OCI-M2 (cell line): ENCODE data around the gene TSEN54.

Experiments
- DNase-seq: peaks from one replicate; lab custom pipeline; 2025; ENCODE audit not compliant: unreplicated experiment; lab: John Stamatoyannopoulos, UW

Gene TSEN54

DNA sequence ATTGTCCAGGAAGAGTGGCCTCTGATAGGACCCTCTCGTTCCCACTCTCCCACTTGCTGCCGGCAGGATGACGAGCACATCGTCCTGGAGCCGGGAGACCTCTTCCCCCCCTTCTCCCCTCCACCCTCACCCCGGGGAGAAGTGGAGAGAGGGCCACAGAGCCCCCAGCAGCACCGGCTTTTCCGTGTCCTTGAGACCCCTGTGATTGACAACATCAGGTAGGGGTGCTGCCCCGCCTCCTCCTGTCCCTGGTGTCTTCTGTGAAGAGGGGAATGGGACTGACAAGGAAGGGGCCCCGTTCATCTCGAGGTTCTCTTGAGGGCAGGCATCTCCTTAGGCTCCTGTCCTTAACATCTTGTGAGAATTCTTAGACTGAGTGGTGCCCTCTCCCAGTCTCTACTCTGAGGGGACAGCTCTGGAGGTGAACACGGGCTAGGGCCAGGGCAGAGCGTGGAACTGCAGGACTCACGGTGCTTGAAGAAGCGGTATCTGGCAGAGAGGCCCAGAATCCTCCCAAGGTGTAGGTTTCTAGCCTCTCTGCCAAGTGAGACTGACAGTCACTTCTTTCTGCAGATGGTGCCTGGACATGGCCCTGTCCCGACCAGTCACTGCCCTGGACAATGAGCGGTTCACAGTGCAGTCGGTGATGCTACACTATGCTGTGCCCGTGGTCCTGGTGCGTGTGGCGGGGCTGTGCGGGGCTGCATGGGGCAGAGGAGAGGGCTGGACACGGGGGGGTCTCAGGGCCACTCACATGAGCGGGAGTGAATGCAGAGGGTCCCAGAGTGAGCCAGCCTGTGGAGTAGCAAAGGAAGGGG, 27.4 kb upstream of the TSEN54 start:
- no peak for DNase-seq

DNA sequence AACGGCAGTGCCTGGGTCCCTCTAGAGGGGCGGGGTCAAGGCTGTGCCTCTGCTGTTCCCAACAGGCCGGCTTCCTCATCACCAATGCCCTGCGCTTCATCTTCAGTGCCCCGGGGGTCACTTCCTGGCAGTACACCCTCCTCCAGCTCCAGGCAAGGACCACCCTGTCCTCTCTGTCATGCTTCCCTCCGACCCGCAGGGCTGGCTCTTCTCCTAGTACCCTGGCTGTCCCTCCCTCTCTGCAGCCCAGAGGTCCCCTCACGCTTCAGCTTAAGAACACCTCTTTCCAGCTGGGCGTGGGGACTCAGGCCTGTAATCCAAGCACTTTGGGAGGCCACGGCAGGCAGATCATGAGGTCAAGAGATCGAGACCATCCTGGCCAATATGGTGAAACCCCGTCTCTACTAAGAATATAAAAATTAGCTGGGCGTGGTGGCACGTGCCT, 26.8 kb upstream of the TSEN54 start:
- DNase-seq, result no peak

- DNase-seq, result no peak
Measured at GRCh38 chr17:75490173-75490743, 26.1 kb upstream of the TSEN54 start.

- no peak for DNase-seq
Measured at GRCh38 chr17:75490953-75491649, 25.2 kb upstream of the TSEN54 start.

DNA sequence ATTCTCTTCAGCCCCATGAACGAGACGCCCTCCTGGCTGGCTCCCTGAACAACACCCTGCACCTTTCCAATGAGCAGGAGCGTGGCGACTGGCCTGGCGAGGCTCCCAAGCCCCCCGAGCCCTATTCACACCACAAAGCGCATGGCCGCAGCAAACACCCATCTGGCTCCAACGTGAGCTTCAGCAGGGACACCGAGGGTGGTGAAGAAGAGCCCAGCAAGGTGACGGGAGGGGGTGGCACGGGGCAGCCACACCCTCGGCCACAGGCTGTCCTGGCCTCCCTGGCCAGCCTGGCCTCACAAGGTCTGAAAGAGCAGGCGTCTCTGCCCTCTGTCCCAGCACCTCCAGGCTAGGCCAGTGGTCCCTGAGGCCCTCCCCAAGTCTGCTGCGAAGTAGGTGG, 24.6 kb upstream of the TSEN54 start:
- no peak for DNase-seq

DNA sequence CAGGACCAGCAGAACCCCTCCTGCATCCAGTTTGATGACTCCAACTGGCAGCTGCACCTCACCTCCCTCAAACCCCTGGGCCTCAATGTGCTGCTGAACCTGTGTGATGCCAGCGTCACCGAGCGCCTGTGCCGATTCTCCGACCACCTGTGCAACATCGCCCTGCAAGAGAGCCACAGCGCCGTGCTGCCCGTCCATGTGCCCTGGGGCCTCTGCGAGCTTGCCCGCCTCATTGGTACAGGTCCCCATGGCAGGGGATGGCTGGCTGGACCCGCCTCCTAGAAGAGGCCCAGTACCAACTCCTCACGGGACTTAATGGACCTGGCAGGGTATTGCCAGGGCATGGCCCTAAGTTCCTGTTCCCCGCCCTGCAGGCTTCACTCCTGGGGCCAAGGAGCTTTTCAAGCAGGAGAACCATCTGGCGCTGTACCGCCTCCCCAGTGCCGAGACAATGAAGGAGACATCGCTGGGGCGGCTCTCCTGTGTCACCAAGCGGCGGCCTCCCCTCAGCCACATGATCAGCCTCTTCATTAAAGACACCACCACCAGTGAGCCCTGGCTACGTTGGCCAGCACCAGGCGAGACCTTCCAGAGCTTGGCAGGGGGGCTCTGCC, 23.7 kb upstream of the TSEN54 start:
- DNase-seq, result no peak

- DNase-seq, result no peak
Measured at GRCh38 chr17:75493476-75494129, 22.7 kb upstream of the TSEN54 start.

DNA sequence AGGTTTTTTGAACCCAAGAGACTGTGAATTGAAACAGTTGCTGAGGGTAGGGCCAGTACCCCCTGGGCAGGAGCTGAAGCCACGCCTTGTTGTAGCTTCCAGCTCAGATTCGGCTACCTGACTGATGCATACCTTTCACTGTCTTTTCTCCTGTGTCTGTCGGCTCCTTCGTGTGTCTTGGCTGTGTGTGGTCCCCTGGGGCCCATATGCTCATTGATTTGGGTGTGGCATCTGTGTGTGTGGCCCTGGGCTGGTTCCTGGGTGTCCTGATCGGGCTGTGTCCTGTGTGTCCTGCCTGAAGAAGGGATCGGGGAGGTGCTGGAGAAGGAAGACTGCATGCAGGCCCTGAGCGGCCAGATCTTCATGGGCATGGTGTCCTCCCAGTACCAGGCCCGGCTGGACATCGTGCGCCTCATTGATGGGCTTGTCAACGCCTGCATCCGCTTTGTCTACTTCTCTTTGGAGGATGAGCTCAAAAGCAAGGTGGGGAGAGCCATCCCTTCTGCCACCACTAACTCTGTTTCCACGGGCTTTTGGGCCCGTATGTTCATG, 21.9 kb upstream of the TSEN54 start:
- DNase-seq, result no peak

DNA sequence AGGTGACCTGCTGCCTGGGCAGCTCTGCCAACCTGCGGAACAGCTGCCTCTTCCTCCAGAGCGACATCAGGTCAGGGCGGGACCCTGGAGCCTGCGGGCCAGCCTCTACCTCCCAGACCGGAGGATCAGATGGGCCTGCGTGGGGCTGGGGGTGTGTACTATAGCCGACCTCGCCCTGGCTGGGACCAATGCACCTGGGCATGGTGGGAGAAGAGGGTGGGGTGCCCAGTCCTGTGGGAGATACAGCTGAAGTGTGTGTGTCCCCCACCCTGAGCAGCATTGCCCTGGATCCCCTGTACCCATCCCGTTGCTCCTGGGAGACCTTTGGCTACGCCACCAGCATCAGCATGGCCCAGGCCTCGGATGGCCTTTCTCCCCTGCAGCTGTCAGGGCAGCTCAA, 20.3 kb upstream of the TSEN54 start:
- no peak for DNase-seq

DNA sequence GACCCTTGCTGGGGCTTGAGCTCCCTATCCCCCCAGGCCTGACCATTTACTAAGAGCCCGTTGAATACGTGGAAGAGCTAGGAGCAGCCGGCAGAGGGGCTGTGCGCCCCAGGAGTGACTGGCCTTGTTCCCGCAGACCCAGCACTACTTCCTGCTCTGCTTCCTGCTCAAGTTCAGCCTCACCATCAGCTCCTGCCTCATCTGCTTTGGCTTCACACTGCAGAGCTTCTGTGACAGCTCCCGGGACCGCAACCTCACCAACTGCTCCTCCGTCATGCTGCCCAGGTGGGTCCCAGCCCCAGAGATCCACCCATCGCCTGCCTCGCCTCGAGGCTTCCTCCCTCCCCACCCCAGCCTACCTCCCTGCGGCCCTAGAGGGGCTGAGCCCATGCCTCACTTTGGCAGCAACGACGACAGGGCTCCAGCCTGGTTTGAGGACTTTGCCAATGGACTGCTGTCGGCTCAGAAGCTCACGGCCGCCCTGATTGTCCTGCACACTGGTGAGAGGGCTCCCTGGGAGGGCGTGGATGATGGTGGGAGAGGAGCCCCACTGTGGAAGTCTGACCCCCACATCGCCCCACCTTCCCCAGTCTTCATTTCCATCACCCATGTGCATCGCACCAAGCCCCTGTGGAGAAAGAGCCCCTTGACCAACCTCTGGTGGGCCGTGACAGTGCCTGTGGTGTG, 18.1 kb upstream of the TSEN54 start:
- DNase-seq, result no peak

DNA sequence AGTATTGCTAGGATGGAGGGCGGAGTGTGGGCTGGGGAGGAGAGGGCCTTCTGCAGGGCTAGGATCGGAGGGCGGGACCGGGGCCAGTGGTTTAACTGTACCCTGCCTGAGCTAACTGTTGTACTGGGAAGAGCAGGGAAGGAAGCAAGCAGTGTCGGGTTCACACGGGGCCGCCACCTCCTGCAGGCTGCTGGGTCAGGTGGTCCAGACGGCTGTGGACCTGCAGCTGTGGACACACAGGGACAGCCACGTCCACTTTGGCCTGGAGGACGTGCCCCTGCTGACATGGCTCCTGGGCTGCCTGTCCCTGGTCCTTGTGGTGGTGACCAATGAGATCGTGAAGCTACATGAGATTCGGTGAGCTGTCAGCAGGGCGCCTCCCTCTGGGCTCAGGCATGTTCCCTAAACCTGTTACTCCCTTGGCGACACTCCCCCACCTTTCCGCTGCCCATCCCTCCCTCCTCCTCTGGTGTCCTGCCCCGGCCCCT, 17.6 kb upstream of the TSEN54 start:
- DNase-seq, result no peak

DNA sequence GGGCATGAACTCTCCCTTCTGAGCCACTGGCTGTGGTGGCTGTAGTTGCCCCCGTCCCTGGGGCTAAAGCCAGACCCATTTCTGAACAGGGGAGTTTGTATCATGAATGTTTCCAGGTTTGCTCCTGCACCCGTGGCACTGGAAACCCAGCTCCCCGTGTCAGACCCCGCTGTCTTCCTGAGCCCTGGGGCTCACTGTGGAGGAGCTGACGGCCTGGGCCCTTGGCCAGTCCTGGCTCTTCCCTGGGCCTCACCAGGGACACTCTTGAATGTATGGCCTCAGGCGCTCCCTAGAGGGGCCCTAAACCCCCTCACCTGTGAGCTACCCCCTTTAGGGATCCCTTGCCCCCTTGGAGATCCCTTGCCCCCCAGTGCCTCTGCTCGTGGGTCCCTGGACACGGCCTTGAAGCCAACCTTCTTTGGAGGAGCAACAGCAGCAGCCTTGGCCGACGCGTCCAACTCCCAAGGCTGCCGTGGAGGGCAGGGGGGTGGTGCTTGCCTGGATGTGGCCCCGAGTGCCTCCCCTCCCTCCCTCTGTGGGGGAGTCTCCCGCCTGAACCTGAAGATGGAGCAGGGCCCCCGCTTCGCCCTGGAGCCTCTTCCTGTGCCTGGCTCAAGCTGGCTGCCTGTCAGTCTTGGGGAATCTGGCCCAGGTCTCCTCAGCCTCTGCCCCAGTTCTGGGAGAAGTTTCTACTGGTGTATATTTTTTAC, 16.9 kb upstream of the TSEN54 start:
- no peak for DNase-seq

DNA sequence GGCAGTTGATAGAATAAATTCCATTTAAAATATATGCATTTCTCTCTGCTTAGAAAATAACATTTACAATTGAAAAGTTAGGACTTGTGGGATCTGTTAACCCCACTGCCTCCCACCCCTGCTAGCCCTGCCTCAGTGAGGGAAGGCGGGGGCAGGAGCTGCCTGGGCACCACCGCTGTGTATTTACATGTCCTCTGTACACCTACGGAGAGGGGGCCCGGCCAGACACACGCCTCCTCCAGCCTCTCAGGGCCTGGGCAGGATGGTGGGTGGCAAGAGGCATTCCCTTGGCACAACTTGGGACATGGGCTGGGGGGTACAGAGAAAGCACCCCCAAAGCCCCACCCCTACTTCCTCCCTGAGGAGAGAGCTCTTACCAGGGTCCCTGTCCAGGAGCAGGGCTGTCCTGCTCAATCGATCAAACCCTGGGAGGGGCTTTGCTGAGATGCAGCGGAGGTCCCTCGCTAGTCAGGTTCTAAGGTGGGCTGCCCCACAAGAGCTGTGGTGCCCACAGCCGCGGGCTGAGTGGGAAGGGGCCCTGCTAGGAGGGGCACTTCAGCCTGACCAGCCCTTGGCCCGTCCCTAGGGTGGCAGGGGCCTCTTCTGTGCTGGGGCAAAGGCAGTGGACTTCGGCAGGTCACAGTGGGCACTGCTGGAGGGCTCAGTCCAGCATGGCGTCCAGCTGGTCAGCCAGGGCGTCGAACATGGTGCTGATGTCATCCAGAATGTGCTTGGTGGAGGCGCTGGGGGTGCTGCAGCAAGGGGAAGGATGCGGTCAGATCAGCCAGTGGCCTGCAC, 15.7 kb upstream of the TSEN54 start:
- DNase-seq, result no peak

- no peak for DNase-seq
Measured at GRCh38 chr17:75501378-75502071, 14.8 kb upstream of the TSEN54 start.

- no peak for DNase-seq
Measured at GRCh38 chr17:75502072-75502720, 14.1 kb upstream of the TSEN54 start.

- DNase-seq, result no peak
Measured at GRCh38 chr17:75502721-75503329, 13.5 kb upstream of the TSEN54 start.

DNA sequence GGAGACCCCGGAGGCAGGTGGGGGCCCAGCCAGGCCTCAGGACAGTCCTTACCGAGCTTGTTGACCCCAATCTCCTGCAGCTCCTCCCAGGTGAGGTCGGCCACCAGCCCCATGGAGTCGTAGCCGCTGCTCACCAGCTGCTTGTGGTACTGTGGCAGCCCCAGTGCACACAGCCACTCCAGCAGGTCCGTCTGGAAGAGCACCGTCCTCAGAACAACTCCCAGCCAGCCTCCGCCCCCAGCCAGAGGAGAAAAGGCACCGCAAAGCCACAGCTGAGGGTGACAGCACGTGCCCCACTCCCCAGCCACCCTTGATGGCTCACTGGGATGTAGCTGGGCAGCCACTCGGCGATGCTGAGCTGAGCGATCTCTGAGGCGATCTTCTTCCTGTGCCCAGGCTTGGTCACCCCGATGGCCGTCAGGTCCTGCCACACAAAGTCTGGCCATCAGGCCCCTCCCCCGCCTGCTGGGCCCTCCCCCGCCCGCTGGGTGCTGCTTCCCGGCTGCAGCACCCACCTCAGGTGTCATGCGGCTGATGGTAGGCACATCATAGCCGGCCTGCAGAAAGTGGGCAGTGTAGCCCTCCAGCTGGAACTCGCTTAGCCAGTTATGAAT, 12.9 kb upstream of the TSEN54 start:
- no peak for DNase-seq
